ENCODE results near the gene TRAPPC14. TPM values are rescaled to one million over a fixed set of nuclear protein-coding genes. Genes with fewer than 3 reads are reported as not detected.

Gene TRAPPC14
- total and polyA plus RNA-seq, 2 of the 13 experiments (the other 11 are each of a cell fraction or from before 2014, with no cell fraction given) = 4.7 to 9.6 TPM

DNA sequence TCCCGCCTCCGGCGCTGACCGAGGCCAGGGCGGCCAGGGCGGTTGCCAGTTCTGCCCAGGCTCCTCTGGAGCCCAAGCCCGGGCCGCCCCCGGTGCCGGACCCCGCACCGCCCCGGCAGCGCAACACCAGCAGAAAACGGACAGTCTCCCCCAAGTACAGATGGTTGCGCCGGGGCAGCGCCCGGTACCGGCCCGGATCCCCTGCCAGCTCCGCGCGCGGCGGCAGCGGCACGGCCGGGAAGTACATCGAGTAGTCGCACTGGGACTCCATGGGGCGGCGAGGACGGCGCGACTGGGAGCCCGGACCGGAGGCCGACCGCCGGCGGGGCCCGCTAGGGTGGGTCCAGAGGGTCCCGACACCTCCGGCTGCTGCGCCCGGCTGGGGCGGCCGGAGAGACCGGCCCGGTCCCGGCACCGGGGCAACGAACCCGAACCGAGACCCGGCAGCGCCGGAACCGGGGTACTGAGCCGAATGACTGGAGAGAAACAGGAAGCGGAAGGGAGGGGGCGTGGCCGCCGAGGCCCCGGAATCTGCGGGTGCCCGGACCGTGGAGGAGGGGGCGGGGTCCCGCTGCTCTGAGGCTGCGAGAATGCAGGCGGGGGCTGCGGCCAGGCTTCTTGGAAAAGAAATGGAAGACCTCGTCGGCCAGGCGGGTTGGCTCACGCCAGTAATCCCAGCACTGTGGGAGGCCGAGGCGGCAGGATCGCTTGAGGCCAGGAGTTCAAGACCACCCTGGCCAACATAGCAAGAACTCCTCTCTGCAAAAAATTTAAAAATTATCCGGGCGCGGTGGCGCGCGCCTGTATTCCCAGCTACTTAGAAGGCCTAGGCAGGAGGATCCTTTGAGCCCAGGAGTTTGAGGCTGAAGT lies at the start of gene TRAPPC14 (continued):
- TF ChIP-seq ZNF292 (CRISPR knock-in tag; IDR thresholded peaks at IDR 0.05; ENCODE audit: borderline replicate concordance, low read depth) = no peak
- peak in 1 of 2 experiments; percentile 75; a peak in 2 of 4 replicates for TF ChIP-seq POLR2A (IDR thresholded peaks at IDR 0.05; ENCODE audit: insufficient read depth in 1 of 2, low read depth in 2 of 2, low read length in 2 of 2)
- no peak for TF ChIP-seq MAFK (conservative IDR thresholded peaks at IDR 0.05 in 1 of 2, IDR thresholded peaks at IDR 0.05 in 1 of 2; ENCODE audit: low read length in 2 of 2)
- peak; percentile 88 for TF ChIP-seq RBM39 (IDR thresholded peaks at IDR 0.05; ENCODE audit: low read depth, low read length, poor library complexity, severe bottlenecking)
- no peak for TF ChIP-seq ZNF724P (CRISPR knock-in tag; IDR thresholded peaks at IDR 0.05; ENCODE audit: borderline replicate concordance)
- no peak for TF ChIP-seq GATA4 (IDR thresholded peaks at IDR 0.05; ENCODE audit: borderline replicate concordance, low read depth)
- TF ChIP-seq ZNF281 (CRISPR knock-in tag; IDR thresholded peaks at IDR 0.05; ENCODE audit: borderline replicate concordance) = peak; percentile 59; the same call in 1 of the 2 replicates
- TF ChIP-seq, protein P1, sequence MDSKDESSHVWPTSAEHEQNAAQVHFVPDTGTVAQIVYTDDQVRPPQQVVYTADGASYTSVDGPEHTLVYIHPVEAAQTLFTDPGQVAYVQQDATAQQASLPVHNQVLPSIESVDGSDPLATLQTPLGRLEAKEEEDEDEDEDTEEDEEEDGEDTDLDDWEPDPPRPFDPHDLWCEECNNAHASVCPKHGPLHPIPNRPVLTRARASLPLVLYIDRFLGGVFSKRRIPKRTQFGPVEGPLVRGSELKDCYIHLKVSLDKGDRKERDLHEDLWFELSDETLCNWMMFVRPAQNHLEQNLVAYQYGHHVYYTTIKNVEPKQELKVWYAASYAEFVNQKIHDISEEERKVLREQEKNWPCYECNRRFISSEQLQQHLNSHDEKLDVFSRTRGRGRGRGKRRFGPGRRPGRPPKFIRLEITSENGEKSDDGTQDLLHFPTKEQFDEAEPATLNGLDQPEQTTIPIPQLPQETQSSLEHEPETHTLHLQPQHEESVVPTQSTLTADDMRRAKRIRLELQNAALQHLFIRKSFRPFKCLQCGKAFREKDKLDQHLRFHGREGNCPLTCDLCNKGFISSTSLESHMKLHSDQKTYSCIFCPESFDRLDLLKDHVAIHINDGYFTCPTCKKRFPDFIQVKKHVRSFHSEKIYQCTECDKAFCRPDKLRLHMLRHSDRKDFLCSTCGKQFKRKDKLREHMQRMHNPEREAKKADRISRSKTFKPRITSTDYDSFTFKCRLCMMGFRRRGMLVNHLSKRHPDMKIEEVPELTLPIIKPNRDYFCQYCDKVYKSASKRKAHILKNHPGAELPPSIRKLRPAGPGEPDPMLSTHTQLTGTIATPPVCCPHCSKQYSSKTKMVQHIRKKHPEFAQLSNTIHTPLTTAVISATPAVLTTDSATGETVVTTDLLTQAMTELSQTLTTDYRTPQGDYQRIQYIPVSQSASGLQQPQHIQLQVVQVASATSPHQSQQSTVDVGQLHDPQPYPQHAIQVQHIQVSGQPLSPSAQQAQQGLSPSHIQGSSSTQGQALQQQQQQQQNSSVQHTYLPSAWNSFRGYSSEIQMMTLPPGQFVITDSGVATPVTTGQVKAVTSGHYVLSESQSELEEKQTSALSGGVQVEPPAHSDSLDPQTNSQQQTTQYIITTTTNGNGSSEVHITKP (CRISPR knock-in tag; IDR thresholded peaks at IDR 0.05; ENCODE audit: low read depth) = peak; percentile 52; the same call in 1 of the 2 replicates
- TF ChIP-seq TAF15 (IDR thresholded peaks at IDR 0.05; ENCODE audit: low read depth, low read length, poor library complexity, severe bottlenecking) = peak; percentile 56
- peak; percentile 53; the same call in 1 of the 2 replicates for TF ChIP-seq PITX1 (CRISPR knock-in tag; IDR thresholded peaks at IDR 0.05)
- TF ChIP-seq, protein P2, sequence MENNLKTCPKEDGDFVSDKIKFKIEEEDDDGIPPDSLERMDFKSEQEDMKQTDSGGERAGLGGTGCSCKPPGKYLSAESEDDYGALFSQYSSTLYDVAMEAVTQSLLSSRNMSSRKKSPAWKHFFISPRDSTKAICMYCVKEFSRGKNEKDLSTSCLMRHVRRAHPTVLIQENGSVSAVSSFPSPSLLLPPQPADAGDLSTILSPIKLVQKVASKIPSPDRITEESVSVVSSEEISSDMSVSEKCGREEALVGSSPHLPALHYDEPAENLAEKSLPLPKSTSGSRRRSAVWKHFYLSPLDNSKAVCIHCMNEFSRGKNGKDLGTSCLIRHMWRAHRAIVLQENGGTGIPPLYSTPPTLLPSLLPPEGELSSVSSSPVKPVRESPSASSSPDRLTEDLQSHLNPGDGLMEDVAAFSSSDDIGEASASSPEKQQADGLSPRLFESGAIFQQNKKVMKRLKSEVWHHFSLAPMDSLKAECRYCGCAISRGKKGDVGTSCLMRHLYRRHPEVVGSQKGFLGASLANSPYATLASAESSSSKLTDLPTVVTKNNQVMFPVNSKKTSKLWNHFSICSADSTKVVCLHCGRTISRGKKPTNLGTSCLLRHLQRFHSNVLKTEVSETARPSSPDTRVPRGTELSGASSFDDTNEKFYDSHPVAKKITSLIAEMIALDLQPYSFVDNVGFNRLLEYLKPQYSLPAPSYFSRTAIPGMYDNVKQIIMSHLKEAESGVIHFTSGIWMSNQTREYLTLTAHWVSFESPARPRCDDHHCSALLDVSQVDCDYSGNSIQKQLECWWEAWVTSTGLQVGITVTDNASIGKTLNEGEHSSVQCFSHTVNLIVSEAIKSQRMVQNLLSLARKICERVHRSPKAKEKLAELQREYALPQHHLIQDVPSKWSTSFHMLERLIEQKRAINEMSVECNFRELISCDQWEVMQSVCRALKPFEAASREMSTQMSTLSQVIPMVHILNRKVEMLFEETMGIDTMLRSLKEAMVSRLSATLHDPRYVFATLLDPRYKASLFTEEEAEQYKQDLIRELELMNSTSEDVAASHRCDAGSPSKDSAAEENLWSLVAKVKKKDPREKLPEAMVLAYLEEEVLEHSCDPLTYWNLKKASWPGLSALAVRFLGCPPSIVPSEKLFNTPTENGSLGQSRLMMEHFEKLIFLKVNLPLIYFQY (CRISPR knock-in tag; IDR thresholded peaks at IDR 0.05; ENCODE audit: borderline replicate concordance) = peak; percentile 99
- TF ChIP-seq RBAK (CRISPR knock-in tag; IDR thresholded peaks at IDR 0.05) = no peak
- TF ChIP-seq, protein P3, sequence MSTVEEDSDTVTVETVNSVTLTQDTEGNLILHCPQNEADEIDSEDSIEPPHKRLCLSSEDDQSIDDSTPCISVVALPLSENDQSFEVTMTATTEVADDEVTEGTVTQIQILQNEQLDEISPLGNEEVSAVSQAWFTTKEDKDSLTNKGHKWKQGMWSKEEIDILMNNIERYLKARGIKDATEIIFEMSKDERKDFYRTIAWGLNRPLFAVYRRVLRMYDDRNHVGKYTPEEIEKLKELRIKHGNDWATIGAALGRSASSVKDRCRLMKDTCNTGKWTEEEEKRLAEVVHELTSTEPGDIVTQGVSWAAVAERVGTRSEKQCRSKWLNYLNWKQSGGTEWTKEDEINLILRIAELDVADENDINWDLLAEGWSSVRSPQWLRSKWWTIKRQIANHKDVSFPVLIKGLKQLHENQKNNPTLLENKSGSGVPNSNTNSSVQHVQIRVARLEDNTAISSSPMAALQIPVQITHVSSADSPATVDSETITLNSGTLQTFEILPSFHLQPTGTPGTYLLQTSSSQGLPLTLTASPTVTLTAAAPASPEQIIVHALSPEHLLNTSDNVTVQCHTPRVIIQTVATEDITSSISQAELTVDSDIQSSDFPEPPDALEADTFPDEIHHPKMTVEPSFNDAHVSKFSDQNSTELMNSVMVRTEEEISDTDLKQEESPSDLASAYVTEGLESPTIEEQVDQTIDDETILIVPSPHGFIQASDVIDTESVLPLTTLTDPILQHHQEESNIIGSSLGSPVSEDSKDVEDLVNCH (CRISPR knock-in tag; IDR thresholded peaks at IDR 0.05) = no peak

All from HepG2 (cell line).